Nucleus accumbens (tissue), 56 donors: Measurements from ENCODE around the gene HOXA6.

Experiments
- DNase-seq, 56 donors: peaks; one replicate each; lab custom pipeline; 2025; lab: John Stamatoyannopoulos, UW

HOXA6 gene

GRCh38 chr7:27113991-27114769, 33.4 kb downstream of the HOXA6 start:
- no peak for DNase-seq

GRCh38 chr7:27112955-27113949, 34.3 kb downstream of the HOXA6 start:
- DNase-seq, result no peak

GRCh38 chr7:27112361-27112760, 35.2 kb downstream of the HOXA6 start:
- no peak for DNase-seq

DNA sequence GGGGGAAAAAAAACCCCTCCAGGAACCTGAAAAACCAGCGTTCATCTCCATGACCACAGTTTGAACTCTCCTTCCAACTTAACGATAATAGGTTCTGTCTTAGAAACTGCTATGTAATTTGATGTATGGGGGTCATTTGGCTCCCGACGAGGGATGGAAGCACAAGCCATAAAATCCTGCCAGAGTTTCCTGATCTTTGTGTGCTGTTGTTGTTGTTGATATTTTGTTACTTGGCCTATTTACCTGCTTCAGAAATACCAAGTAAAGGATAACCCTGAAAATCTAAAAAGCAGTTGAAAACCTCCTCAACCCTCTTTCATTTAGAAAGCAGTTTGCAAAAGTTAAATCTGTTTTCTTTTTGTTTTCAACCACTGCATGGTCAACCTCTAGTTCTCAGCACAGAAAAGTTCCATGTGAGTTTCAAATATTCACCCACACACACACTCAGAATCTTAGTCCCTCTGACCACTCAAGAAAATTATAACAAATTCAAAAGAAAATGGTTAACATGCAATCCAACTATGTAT, 35.8 kb downstream of the HOXA6 start:
- DNase-seq, result no peak

- DNase-seq, result no peak
Measured at GRCh38 chr7:27111042-27111750, 36.4 kb downstream of the HOXA6 start.

DNA sequence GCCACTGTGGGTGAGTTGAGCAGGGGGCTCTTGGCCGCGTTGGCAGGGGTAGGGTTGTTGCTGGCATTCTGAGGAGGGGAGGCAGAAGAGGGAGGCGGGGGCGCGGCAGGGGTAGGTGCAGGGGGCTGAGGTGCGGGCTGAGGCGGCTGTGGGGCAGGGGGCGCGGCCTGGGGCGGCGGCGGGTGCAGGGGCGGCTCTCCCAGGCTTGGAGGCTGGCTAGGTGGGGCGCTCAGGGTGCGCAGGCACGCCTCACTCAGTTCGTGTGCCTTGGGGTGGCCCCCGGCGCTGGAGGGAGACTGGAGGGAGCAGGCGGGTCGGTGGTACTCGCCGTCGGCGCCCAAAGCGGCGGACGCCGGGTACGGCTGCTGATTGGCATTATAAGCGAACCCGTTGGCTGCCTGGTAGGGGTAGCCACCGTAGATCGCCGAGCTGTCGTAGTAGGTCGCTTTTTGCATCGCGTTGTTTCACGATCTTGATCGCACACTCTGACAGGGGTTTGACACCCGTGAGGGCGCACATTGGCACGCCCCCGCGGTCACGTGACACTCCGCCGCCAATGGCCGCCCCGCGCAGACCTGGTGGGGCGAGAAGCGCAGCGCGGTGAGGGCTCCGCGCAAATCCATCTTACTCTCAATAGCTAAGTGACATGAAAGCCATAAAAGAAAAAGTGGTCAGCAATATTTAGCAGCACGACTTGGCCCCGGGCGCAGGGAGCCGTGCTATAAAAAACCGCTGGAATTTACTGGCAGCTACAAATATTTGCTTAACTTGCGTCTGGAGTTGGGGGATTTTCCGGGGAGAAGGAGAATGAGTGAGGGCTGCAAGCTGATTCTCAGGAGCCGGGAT, 37.2 kb downstream of the HOXA6 start:
- no peak for DNase-seq

- DNase-seq, result no peak
Measured at GRCh38 chr7:27109466-27110185, 37.9 kb downstream of the HOXA6 start.

DNA sequence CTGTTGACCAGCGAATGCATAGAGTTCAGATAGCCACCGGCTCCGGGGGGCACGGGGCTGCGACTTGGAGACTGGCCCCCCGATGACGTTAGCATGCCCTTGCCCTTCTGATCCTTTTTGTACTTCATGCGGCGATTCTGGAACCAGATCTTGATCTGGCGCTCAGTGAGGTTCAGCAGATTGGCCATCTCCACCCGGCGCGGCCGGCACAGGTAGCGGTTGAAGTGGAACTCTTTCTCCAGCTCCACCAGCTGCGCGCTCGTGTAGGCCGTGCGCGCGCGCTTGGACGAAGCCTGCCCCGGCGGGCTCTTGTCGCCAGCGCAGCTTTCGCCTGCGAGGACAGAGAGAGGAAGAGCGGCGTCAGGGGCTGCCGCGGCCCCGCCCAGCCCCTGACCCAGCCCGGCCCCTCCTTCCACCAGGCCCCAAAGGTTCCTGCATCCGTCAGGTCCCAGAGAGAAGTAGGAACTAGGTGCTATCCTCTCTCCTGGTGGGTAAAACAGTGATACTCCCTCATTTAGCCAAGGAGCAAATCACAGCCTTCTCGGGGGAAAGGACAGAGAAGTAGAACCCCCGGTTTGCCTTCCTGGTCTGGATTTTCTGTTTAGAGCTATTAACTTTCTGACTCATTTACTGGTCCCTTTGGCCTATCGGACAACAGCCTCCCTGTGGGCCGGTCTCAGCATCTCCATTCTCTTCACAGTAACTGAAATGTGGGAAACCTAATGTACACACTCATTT, 39.0 kb downstream of the HOXA6 start:
- DNase-seq, result no peak

- DNase-seq, result no peak
Measured at GRCh38 chr7:27107391-27108381, 39.9 kb downstream of the HOXA6 start.

- no peak for DNase-seq
Measured at GRCh38 chr7:27106901-27107240, 40.7 kb downstream of the HOXA6 start.

DNA sequence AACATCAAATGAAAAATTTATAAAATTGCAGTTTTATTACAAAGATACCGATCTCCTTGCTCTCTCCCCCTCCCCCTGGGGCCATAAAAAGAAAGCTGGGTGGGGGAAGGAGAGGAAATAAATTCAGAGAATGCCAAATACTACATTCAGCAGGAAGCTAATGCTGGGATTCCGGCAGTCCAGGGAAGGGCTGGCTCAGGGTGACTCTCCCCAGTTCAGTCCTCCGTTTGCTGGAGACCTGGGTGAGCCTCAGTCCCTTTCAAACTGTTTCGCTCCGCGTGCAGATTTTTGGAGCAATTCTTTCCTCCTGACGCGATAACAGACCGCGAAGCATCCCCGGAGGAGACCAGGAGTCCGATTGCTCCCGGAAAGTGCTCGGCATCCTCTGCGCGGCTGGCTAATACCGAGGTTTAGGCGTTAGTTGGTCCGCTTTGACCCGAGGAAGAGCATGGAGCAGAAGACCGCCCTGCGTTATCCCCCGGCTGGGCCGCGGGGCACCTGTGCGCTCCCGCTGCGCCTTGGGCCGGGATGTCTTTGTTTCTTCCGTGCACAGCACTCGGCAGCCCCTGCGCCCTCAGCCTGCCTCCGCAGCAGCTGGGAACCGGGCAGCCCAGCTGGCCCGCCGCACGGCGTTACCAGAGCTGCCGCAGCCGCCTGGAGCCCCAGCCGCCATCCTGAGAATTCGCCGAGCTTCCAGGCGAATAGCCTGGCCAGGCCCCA, 41.2 kb downstream of the HOXA6 start:
- no peak for DNase-seq

GRCh38 chr7:27105301-27106031, 42.1 kb downstream of the HOXA6 start:
- DNase-seq, result no peak

GRCh38 chr7:27104341-27105058, 43.1 kb downstream of the HOXA6 start:
- DNase-seq, result no peak

GRCh38 chr7:27103489-27104226, 43.9 kb downstream of the HOXA6 start:
- no peak for DNase-seq
